Fibroblast of pulmonary artery (primary cell): ENCODE results near the gene COL19A1.
"Not testable (repeated sequence)": the region's sequence is repeated elsewhere in the genome, so short reads cannot be mapped to it uniquely, and the experiment has no call there.

Experiments used
- DNase-seq: peaks from one replicate; pipeline ENCODE4 v3.0.0-alpha.2; 2010; ENCODE audit warnings: low read depth
- H3K4me3 ChIP-seq: replicated peaks from 2 replicates; pipeline ENCODE4 v1.5.1; 2011; ENCODE audit warnings: low read depth, mild to moderate bottlenecking, control low read depth, low read length, moderate library complexity
- CTCF ChIP-seq: IDR thresholded peaks from 2 replicates; pipeline ENCODE4 v1.5.1; 2011; ENCODE audit warnings: mild to moderate bottlenecking, control low read depth, low read length, inconsistent platforms; ENCODE audit errors: missing control alignments

The COL19A1 gene

GRCh38 chr6:69918813-69919475 is 52.6 kb downstream of the COL19A1 start:
- no peak for TF ChIP-seq CTCF
- H3K4me3 ChIP-seq: no peak overlapping the region
- no peak for DNase-seq

GRCh38 chr6:69921066-69921465 is 54.7 kb downstream of the COL19A1 start:
- DNase-seq, H3K4me3 ChIP-seq: not testable (repeated sequence)

GRCh38 chr6:69921611-69922010 is 55.3 kb downstream of the COL19A1 start:
- not testable (repeated sequence) for H3K4me3 ChIP-seq, DNase-seq

DNA sequence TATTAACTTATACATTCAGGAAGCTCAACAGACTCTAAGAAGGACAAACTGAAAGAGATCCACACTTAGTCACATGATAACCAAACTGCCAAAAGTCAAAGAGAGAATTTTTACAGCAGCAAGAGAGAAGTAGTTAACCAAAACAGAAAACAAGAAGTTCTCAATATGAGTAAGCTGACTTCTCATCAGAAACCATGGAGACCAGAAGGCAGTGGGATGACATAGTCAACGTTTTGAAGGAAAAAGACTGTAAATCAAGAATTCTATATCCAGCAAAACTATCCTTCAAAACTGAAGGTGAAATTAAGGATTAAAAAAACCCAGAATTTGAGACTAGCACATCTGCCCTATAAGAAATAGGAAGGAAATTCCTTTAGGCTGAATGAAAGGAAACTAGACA is 60.4 kb downstream of the COL19A1 start:
- TF ChIP-seq CTCF: no peak
- no peak for DNase-seq
- H3K4me3 ChIP-seq: no peak overlapping the region

DNA sequence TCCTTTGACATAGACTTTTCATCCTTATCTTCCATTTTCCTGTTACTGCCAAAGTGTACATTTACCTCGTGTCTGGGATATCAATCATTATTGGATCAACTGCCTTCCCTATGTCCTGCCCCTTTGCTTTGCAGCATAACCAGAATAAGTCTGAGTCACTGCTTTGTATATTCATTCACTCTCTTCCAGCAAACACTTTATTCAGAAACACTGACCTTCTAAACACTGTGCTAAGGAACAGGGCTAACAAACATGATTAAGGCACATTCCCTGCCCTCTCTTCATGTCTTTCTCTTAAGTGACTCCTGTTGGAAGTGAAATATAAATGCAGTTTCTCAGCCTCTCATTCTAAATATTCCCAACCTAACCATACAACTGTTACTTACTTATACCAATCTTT is 66.9 kb downstream of the COL19A1 start:
- H3K4me3 ChIP-seq: no peak overlapping the region
- peak; percentile 6 for DNase-seq
- no peak for TF ChIP-seq CTCF

DNA sequence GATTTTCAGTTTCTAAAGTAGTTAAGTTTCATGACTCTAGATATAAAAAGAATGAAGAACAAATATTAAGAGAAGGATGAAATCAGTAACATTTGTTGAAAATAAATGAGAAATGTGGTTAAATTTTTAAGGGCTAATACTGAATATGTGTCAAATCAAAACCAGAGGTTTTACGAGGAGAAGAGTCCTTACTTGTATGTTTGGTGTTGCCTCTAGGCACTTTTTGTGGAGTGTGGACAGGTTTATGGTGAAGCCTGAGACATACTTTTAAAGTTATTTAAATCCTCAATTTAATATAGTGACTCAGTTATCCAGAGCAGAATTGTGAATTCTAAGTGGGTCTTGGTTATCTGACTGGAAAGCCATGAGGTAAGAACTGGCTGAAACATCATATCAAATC is 68.7 kb downstream of the COL19A1 start:
- no peak for TF ChIP-seq CTCF
- H3K4me3 ChIP-seq: no peak overlapping the region
- DNase-seq: no peak

DNA sequence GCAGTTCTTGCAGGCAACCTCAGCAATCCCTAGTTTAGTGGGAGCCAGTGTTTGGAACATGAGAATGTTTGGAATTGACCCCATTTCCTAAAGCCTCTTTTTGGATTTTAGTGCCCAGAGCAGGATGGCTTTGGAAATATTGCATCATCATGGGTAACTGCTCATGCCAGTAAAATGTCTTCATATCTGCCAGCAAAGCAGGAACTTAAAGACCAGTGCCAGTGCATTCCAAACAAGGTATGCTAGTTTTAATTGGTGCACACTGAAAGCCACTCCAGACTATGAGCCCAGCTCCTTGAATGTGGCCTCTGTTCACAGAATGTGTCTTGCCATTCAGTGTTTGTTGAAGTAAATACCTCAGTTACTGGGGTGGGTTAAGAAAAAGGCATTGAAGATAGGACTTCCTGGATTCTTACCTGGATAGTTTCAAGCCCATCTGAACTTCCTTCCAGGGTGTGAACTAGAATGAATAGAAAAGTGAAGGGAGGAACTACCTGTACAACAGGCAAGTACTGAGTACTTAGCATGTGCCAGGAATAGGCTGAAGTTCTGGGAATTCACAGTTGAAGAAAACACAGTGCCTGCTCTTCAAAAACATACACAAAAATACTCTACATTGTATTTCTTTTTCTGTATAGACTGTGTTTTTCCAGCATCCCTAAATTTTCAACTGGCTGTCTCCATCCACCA is 70.5 kb downstream of the COL19A1 start:
- DNase-seq: peak; percentile 23
- no peak for TF ChIP-seq CTCF
- H3K4me3 ChIP-seq: no peak overlapping the region
